ENCODE results near the gene SEPHS2.

GRCh38 chr16:30414159-30414558 is 31.5 kb downstream of the SEPHS2 start:
- TF ChIP-seq CTCF (IDR thresholded peaks at IDR 0.05) (no peak), POLR2A (IDR thresholded peaks at IDR 0.05) (no peak)

All from thyroid gland (tissue), 4 donors.